Activated T-helper 1 cell treated with anti-CD3 and anti-CD28 coated beads, Interleukin-12 subunit alpha, Interleukin-12 subunit beta, Interleukin-2, Interleukin-4 antibody, amounts not matched to agents 30 ng/mL and 10 ng/mL and 1 ng/mL, durations not matched to agents 14 hours and 24 hours and 36 hours (primary cell): ENCODE results near the gene CTPS2. TPM values are rescaled to one million over a fixed set of nuclear protein-coding genes. Genes with fewer than 3 reads are reported as not detected.

ENCODE experiments used
- DNase-seq: peaks from one replicate; pipeline ENCODE4 v3.0.0; 2021; ENCODE audit warnings: low spot score
- H3K27ac Mint-ChIP-seq: one replicate; pipeline ENCODE4 v1.8.0; 2021; ENCODE audit warnings: mild to moderate bottlenecking, mixed read lengths
- H3K27me3 Mint-ChIP-seq: one replicate; pipeline ENCODE4 v1.8.0; 2022; ENCODE audit warnings: mild to moderate bottlenecking, moderate library complexity, mixed read lengths; ENCODE audit not compliant: insufficient read depth
- H3K36me3 Mint-ChIP-seq: one replicate; pipeline ENCODE4 v1.8.0; 2021; ENCODE audit warnings: low read depth, mixed read lengths
- H3K4me1 Mint-ChIP-seq: one replicate; pipeline ENCODE4 v1.8.0; 2021; ENCODE audit warnings: low read depth, mixed read lengths
- H3K4me3 Mint-ChIP-seq: one replicate; pipeline ENCODE4 v1.8.0; 2021; ENCODE audit warnings: mild to moderate bottlenecking, moderate library complexity, mixed read lengths
- H3K9me3 Mint-ChIP-seq: one replicate; pipeline ENCODE4 v1.8.0; 2021; ENCODE audit warnings: mixed read lengths
- intact Hi-C: fragments of 100-400 bp; cut with micrococcal nuclease; formaldehyde crosslinking; loops from one replicate; pipeline ENCODE4 v1.15.1; 2024
- total RNA-seq: library from RNA; stranded (reverse); gene quantifications from 2 replicates; pipeline ENCODE4 v1.2.3, GENCODE V29; 2022

The CTPS2 gene
- total RNA-seq, 1 donor from 2014 or later, result 5.1 TPM

GRCh38 chrX:16664074-16664473 is 48.4 kb downstream of the CTPS2 start:
- no peaks in the 10 kb centered on the region for H3K27me3 Mint-ChIP-seq

GRCh38 chrX:16662402-16662801 is 50.1 kb downstream of the CTPS2 start:
- no peaks in the 10 kb centered on the region for H3K36me3 Mint-ChIP-seq
- no peak overlapping the region for H3K4me3 Mint-ChIP-seq
- no peak overlapping the region for H3K27ac Mint-ChIP-seq
- DNase-seq, result no peak
- no peaks in the 10 kb centered on the region for H3K9me3 Mint-ChIP-seq
- intact Hi-C loops, result no loop called here
- H3K4me1 Mint-ChIP-seq, result no peaks in the 10 kb centered on the region
- H3K27me3 Mint-ChIP-seq, result no peaks in the 10 kb centered on the region

More at GRCh38 chrX:16664074-16664473, 48.4 kb downstream of the CTPS2 start:
- no peaks in the 10 kb centered on the region for H3K9me3 Mint-ChIP-seq
- no peak for DNase-seq
- no peak overlapping the region for H3K27ac Mint-ChIP-seq
- intact Hi-C loops, result no loop called here
- H3K4me3 Mint-ChIP-seq, result no peak overlapping the region
- no peaks in the 10 kb centered on the region for H3K4me1 Mint-ChIP-seq
- H3K36me3 Mint-ChIP-seq, result no peaks in the 10 kb centered on the region

- intact Hi-C loops, result no loop called here
- H3K4me3 Mint-ChIP-seq, result no peak overlapping the region
- DNase-seq, result no peak
- H3K9me3 Mint-ChIP-seq, result no peaks in the 10 kb centered on the region
- no peaks in the 10 kb centered on the region for H3K4me1 Mint-ChIP-seq
- H3K27ac Mint-ChIP-seq, result no peak overlapping the region
- no peaks in the 10 kb centered on the region for H3K36me3 Mint-ChIP-seq
- no peaks in the 10 kb centered on the region for H3K27me3 Mint-ChIP-seq
Observed at GRCh38 chrX:16661495-16661894, 51.0 kb downstream of the CTPS2 start.

- no peaks in the 10 kb centered on the region for H3K9me3 Mint-ChIP-seq
Observed at GRCh38 chrX:16659321-16659720, 53.1 kb downstream of the CTPS2 start.

GRCh38 chrX:16658284-16658683 is 54.2 kb downstream of the CTPS2 start:
- no peaks in the 10 kb centered on the region for H3K36me3 Mint-ChIP-seq
- intact Hi-C loops, result no loop called here
- no peak for DNase-seq
- H3K4me3 Mint-ChIP-seq, result no peak overlapping the region
- no peaks in the 10 kb centered on the region for H3K9me3 Mint-ChIP-seq
- no peaks in the 10 kb centered on the region for H3K27me3 Mint-ChIP-seq
- H3K27ac Mint-ChIP-seq, result no peak overlapping the region
- H3K4me1 Mint-ChIP-seq, result no peaks in the 10 kb centered on the region

More at GRCh38 chrX:16659321-16659720, 53.1 kb downstream of the CTPS2 start:
- H3K4me1 Mint-ChIP-seq, result no peaks in the 10 kb centered on the region
- intact Hi-C loops, result no loop called here
- DNase-seq, result no peak
- no peaks in the 10 kb centered on the region for H3K27me3 Mint-ChIP-seq
- no peak overlapping the region for H3K4me3 Mint-ChIP-seq
- H3K27ac Mint-ChIP-seq, result no peak overlapping the region
- H3K36me3 Mint-ChIP-seq, result no peaks in the 10 kb centered on the region

GRCh38 chrX:16654093-16654492 is 58.4 kb downstream of the CTPS2 start:
- Mint-ChIP-seq H3K9me3 (no peaks in the 10 kb centered on the region), H3K27me3 (no peaks in the 10 kb centered on the region), H3K36me3 (no peaks in the 10 kb centered on the region), H3K27ac (no peak overlapping the region), H3K4me1 (no peaks in the 10 kb centered on the region), H3K4me3 (no peak overlapping the region)
- no peak for DNase-seq
- intact Hi-C loops, result no loop called here

- Mint-ChIP-seq H3K4me1 (no peaks in the 10 kb centered on the region), H3K27me3 (no peaks in the 10 kb centered on the region), H3K36me3 (no peaks in the 10 kb centered on the region), H3K4me3 (no peak overlapping the region), H3K27ac (no peak overlapping the region), H3K9me3 (no peaks in the 10 kb centered on the region)
- no peak for DNase-seq
- intact Hi-C loops, result no loop called here
Observed at GRCh38 chrX:16653424-16653823, 59.0 kb downstream of the CTPS2 start.

GRCh38 chrX:16651391-16652024 is 61.0 kb downstream of the CTPS2 start:
- H3K27ac Mint-ChIP-seq, result no peak overlapping the region
- no peaks in the 10 kb centered on the region for H3K4me1 Mint-ChIP-seq
- no peaks in the 10 kb centered on the region for H3K9me3 Mint-ChIP-seq
- DNase-seq, result no peak
- no peaks in the 10 kb centered on the region for H3K36me3 Mint-ChIP-seq
- H3K27me3 Mint-ChIP-seq, result no peaks in the 10 kb centered on the region
- intact Hi-C loops, result no loop called here
- H3K4me3 Mint-ChIP-seq, result no peak overlapping the region

- intact Hi-C loops, result no loop called here
- H3K4me1 Mint-ChIP-seq, result no peaks in the 10 kb centered on the region
- no peaks in the 10 kb centered on the region for H3K27me3 Mint-ChIP-seq
- no peak for DNase-seq
- H3K27ac Mint-ChIP-seq, result no peak within 1 kb of the TSS
- no peaks in the 10 kb centered on the region for H3K36me3 Mint-ChIP-seq
- H3K4me3 Mint-ChIP-seq, result no peak within 1 kb of the TSS
- H3K9me3 Mint-ChIP-seq, result no peaks in the 10 kb centered on the region
Observed at GRCh38 chrX:16649858-16650257, 62.6 kb downstream of the CTPS2 start, which contains the start of gene S100G. S100G (plus strand) TSS chrX:16650158; CDS start chrX:16651007, 849 bp downstream.

- H3K27ac Mint-ChIP-seq, result no peak overlapping the region
- H3K27me3 Mint-ChIP-seq, result no peaks in the 10 kb centered on the region
- DNase-seq, result no peak
- H3K4me3 Mint-ChIP-seq, result no peak overlapping the region
- no peaks in the 10 kb centered on the region for H3K4me1 Mint-ChIP-seq
- intact Hi-C loops, result no loop called here
- H3K9me3 Mint-ChIP-seq, result no peaks in the 10 kb centered on the region
- H3K36me3 Mint-ChIP-seq, result no peaks in the 10 kb centered on the region
Observed at GRCh38 chrX:16646366-16647138, 65.9 kb downstream of the CTPS2 start.

- no peaks in the 10 kb centered on the region for H3K4me1 Mint-ChIP-seq
- H3K27ac Mint-ChIP-seq, result no peak overlapping the region
- no peaks in the 10 kb centered on the region for H3K27me3 Mint-ChIP-seq
- H3K4me3 Mint-ChIP-seq, result no peak overlapping the region
- DNase-seq, result no peak
- no peaks in the 10 kb centered on the region for H3K9me3 Mint-ChIP-seq
- H3K36me3 Mint-ChIP-seq, result no peaks in the 10 kb centered on the region
- intact Hi-C loops, result no loop called here
Observed at GRCh38 chrX:16643176-16643575, 69.3 kb downstream of the CTPS2 start.

GRCh38 chrX:16640823-16641222 is 71.6 kb downstream of the CTPS2 start:
- Mint-ChIP-seq H3K4me3 (no peak overlapping the region), H3K27me3 (no peaks in the 10 kb centered on the region)
- intact Hi-C loops, result no loop called here

GRCh38 chrX:16639966-16640365 is 72.5 kb downstream of the CTPS2 start:
- Mint-ChIP-seq H3K4me1 (no peaks in the 10 kb centered on the region), H3K36me3 (no peaks in the 10 kb centered on the region), H3K4me3 (no peak overlapping the region), H3K27me3 (no peaks in the 10 kb centered on the region), H3K27ac (no peak overlapping the region), H3K9me3 (no peaks in the 10 kb centered on the region)
- DNase-seq, result no peak
- intact Hi-C loops, result no loop called here

More at GRCh38 chrX:16640823-16641222, 71.6 kb downstream of the CTPS2 start:
- no peaks in the 10 kb centered on the region for H3K36me3 Mint-ChIP-seq
- no peaks in the 10 kb centered on the region for H3K9me3 Mint-ChIP-seq
- H3K4me1 Mint-ChIP-seq, result no peaks in the 10 kb centered on the region
- H3K27ac Mint-ChIP-seq, result no peak overlapping the region
- DNase-seq, result no peak
